SK-N-SH treated with all-trans-retinoic acid at 6 μM for 48 hours (cell line): ENCODE data around the gene ULK3.

ENCODE experiments used
- GLIS3 ChIP-seq: fragments of 250-450 bp; sonication (Bioruptor Pico); IDR thresholded peaks from 2 replicates; pipeline ENCODE4 v1.5.0; 2020; ENCODE audit warnings: mild to moderate bottlenecking, moderate library complexity
- RARB ChIP-seq: fragments of 250-450 bp; sonication (Bioruptor Pico); IDR thresholded peaks from 2 replicates; pipeline ENCODE4 v1.8.0; 2021; ENCODE audit warnings: mild to moderate bottlenecking, moderate library complexity
- TOX ChIP-seq: fragments of 250-450 bp; sonication (Bioruptor Pico); IDR thresholded peaks from 2 replicates; pipeline ENCODE4 v1.8.0; 2021; ENCODE audit warnings: mild to moderate bottlenecking, moderate library complexity, borderline replicate concordance
- ZC3H10 ChIP-seq: fragments of 250-450 bp; sonication (Bioruptor Pico); IDR thresholded peaks from 2 replicates; pipeline ENCODE4 v1.5.1; 2021; ENCODE audit warnings: mild to moderate bottlenecking, moderate library complexity
- ZFP3 ChIP-seq: fragments of 250-450 bp; sonication (Bioruptor Pico); IDR thresholded peaks from 2 replicates; pipeline ENCODE4 v1.5.0; 2020; ENCODE audit warnings: mild to moderate bottlenecking, moderate library complexity
- ZFP30 ChIP-seq: fragments of 450-650 bp; formaldehyde crosslinking; IDR thresholded peaks from 2 replicates; pipeline ENCODE4 v1.5.0; 2022; ENCODE audit warnings: mild to moderate bottlenecking, moderate library complexity
- ZNF8 ChIP-seq: fragments of 450-650 bp; formaldehyde crosslinking; IDR thresholded peaks from 2 replicates; pipeline ENCODE4 v1.5.0; 2020; ENCODE audit warnings: mild to moderate bottlenecking, moderate library complexity
- TF ChIP-seq, protein P1 (sequence below): fragments of 250-450 bp; sonication (Bioruptor Pico); IDR thresholded peaks from 2 replicates; pipeline ENCODE4 v1.5.1; 2020; ENCODE audit warnings: low read depth, mild to moderate bottlenecking, moderate library complexity
- TF ChIP-seq, protein P2 (sequence below): fragments of 250-450 bp; sonication (Bioruptor Pico); IDR thresholded peaks from 2 replicates; pipeline ENCODE4 v1.8.0; 2020; ENCODE audit warnings: mild to moderate bottlenecking, moderate library complexity, borderline replicate concordance
- TF ChIP-seq, protein P3 (sequence below): fragments of 250-450 bp; sonication (Bioruptor Pico); IDR thresholded peaks from 2 replicates; pipeline ENCODE4 v1.8.0; 2021; ENCODE audit warnings: low read depth, mild to moderate bottlenecking, moderate library complexity, borderline replicate concordance
- TF ChIP-seq, protein P4 (sequence below): fragments of 250-450 bp; sonication (Bioruptor Pico); IDR thresholded peaks from 2 replicates; pipeline ENCODE4 v1.5.1; 2021; ENCODE audit warnings: mild to moderate bottlenecking, moderate library complexity

DNA sequence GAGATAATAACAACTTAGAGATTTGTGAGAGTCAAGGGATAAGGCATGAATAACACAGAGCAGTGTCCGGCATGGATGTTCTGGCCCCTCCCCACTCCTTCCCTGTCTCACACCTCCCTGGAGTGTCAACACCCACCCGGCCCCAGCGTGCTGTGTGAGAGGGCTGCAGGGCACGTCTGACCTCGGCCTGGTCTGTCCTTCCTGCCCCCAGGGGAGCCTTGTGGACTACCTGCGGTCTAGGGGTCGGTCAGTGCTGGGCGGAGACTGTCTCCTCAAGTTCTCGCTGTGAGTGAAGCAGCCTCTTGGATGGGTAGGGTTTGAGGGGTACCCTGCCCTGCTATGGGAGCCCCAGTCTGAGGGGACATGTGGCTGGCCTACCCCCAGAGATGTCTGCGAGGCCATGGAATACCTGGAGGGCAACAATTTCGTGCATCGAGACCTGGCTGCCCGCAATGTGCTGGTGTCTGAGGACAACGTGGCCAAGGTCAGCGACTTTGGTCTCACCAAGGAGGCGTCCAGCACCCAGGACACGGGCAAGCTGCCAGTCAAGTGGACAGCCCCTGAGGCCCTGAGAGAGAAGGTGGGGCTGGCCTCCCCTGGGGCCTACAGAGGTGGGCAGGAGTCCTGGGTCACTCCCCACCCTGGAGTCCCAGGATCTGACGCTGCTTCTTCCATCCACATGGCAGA lies 41.5 kb downstream of the ULK3 start:
- no peak for TF ChIP-seq ZC3H10
- TF ChIP-seq ZNF8 (CRISPR knock-in tag), result no peak
- TF ChIP-seq, protein P1, sequence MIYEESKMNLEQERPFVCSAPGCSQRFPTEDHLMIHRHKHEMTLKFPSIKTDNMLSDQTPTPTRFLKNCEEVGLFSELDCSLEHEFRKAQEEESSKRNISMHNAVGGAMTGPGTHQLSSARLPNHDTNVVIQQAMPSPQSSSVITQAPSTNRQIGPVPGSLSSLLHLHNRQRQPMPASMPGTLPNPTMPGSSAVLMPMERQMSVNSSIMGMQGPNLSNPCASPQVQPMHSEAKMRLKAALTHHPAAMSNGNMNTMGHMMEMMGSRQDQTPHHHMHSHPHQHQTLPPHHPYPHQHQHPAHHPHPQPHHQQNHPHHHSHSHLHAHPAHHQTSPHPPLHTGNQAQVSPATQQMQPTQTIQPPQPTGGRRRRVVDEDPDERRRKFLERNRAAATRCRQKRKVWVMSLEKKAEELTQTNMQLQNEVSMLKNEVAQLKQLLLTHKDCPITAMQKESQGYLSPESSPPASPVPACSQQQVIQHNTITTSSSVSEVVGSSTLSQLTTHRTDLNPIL (CRISPR knock-in tag), result no peak
- TF ChIP-seq ZFP30 (CRISPR knock-in tag), result no peak
- TF ChIP-seq, protein P2, sequence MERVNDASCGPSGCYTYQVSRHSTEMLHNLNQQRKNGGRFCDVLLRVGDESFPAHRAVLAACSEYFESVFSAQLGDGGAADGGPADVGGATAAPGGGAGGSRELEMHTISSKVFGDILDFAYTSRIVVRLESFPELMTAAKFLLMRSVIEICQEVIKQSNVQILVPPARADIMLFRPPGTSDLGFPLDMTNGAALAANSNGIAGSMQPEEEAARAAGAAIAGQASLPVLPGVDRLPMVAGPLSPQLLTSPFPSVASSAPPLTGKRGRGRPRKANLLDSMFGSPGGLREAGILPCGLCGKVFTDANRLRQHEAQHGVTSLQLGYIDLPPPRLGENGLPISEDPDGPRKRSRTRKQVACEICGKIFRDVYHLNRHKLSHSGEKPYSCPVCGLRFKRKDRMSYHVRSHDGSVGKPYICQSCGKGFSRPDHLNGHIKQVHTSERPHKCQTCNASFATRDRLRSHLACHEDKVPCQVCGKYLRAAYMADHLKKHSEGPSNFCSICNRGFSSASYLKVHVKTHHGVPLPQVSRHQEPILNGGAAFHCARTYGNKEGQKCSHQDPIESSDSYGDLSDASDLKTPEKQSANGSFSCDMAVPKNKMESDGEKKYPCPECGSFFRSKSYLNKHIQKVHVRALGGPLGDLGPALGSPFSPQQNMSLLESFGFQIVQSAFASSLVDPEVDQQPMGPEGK (CRISPR knock-in tag), result no peak
- TF ChIP-seq, protein P3, sequence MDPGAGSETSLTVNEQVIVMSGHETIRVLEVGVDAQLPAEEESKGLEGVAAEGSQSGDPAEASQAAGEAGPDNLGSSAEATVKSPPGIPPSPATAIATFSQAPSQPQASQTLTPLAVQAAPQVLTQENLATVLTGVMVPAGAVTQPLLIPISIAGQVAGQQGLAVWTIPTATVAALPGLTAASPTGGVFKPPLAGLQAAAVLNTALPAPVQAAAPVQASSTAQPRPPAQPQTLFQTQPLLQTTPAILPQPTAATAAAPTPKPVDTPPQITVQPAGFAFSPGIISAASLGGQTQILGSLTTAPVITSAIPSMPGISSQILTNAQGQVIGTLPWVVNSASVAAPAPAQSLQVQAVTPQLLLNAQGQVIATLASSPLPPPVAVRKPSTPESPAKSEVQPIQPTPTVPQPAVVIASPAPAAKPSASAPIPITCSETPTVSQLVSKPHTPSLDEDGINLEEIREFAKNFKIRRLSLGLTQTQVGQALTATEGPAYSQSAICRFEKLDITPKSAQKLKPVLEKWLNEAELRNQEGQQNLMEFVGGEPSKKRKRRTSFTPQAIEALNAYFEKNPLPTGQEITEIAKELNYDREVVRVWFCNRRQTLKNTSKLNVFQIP (CRISPR knock-in tag), result no peak
- no peak for TF ChIP-seq GLIS3 (CRISPR knock-in tag)
- TF ChIP-seq RARB (CRISPR knock-in tag), result no peak
- no peak for TF ChIP-seq TOX (CRISPR knock-in tag)
- TF ChIP-seq, protein P4, sequence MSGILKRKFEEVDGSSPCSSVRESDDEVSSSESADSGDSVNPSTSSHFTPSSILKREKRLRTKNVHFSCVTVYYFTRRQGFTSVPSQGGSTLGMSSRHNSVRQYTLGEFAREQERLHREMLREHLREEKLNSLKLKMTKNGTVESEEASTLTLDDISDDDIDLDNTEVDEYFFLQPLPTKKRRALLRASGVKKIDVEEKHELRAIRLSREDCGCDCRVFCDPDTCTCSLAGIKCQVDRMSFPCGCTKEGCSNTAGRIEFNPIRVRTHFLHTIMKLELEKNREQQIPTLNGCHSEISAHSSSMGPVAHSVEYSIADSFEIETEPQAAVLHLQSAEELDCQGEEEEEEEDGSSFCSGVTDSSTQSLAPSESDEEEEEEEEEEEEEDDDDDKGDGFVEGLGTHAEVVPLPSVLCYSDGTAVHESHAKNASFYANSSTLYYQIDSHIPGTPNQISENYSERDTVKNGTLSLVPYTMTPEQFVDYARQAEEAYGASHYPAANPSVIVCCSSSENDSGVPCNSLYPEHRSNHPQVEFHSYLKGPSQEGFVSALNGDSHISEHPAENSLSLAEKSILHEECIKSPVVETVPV (CRISPR knock-in tag), result no peak
- no peak for TF ChIP-seq ZFP3 (CRISPR knock-in tag)
